DMS79 treated with DMSO at 0.1 percent for 48 hours (cell line): Measurements from ENCODE around the gene TRIM44.
A peak's percentile ranks its signal among the peaks of the same experiment; 100 is the strongest.

Experiments used
- DNase-seq: peaks from one replicate; lab custom pipeline; 2025; lab: John Stamatoyannopoulos, UW

The TRIM44 gene

DNA sequence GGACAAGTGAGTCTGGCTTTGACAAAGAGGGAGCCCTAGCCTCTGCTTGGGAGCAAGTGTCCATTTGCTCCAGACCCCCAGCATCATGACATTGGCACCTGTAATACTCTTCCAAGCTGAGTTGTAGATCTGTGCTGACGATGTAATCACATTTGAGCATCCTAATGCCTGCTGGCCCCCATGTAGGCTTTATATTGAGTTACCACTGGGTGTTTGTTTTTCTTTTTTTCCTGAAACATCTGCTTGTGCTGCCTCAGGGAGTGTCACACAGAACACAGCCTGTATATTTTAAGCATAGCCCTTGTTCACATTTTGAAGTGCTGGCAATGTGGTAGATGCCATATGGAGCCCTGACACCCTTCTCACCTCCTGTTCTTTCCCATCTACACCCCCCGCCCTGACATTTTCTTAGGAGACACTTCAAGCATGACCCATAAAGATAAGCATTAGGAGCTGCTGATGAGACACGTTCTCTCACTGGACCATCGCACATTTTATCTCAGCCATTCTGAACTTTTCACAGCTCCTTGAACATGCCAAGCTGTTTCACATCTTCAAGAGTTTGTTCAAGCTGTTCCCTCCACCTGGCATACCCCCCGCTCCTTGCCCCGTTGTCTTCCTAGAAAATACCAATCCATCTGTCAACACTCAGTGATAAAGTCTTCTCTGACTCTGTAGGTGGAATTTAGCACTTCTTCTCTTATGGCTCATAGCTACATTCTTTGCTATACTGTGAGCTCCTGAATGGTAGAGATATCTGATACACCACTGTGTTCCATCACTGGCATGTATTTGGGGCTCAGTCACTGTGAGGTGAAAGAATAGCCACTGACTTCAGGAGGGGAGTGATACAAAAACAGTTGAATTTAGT is 128.7 kb downstream of the TRIM44 start:
- DNase-seq, result peak; percentile 71

DNA sequence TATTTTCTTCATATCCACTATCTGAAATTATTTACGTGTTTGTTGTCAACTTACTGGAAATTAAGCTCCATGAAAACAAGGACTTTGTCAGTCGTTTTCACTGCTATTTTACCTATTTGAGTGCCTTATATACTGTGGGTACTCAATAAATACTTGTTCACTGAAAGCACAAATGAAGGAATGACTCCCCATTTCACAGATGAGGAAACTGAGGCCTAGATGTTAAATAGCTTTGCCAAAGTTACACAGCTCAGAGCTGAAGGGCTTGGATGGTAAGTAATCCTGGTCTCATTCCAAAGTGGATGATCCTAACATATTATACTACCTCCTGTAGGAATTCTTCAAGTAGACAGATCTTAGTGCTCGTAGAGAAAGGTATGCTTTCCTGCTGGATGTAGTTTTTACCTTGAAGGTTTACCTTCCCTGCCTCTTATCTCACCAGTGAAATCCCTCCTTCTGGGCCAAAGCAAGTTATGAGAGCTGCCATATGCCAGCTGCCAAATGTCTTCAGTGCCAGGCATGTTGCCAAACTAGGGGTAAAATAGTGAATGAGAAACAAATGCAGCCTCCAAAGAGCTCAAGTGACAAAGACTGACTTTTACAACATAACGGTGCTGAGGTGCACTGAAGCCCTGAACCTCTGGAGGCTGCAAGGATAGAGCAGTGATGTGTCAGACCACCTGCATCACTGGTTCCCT is 129.7 kb downstream of the TRIM44 start:
- peak; percentile 62 for DNase-seq

DNA sequence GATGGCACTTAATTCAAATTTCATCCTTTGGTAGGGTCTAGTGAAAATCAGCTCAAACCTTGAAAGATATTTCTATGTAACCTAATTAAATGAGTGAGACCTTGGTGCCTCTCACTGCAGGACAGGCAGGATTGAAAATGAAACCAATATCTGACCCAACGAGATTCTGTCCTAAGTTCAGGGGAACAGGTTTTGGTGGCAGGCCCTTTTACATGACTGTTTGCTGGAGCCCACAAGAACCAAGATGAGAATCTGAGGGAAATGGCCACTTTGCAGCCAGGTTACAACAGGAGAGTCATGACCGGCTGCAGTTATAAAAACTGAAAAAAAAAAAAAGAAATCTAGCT is 130.2 kb downstream of the TRIM44 start:
- no peak for DNase-seq

DNA sequence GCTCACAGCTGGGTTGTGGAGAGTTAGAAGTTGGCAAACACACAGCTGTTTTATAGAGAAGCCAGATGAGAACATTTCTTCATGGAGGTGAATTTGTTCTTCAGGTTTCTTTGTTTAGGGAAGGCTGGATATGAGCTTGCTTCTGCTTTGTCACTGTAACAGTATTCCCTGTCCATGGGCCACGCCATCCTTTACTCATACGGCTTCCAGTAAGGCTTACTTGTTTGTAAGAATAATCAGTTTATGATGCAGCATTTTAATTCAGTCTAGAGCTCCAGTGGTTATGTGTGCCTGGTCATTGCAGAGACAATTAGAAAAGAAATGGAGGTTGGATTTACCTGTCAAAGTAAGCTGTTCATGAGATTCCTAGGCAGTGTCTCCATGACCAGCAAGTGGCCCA is 131.8 kb downstream of the TRIM44 start:
- no peak for DNase-seq

DNA sequence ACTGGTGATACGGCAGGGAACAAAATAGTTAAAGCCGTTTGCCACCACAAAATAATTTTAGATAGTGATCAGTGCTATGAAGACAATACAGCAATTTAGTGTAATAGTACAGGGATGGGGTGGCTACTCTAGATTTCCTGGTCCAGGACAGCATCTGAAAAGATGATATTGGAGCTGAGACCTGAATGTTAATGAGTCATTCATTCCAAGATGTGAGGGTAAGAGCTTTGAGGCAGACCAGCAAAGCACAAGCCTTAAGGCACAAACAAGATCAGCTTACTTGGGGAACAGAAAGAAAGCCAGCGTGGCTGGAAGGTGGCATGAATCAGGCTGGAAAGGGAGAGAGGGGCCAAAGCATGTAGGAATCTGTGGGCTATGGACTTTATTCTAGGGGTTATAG is 132.3 kb downstream of the TRIM44 start:
- no peak for DNase-seq

DNA sequence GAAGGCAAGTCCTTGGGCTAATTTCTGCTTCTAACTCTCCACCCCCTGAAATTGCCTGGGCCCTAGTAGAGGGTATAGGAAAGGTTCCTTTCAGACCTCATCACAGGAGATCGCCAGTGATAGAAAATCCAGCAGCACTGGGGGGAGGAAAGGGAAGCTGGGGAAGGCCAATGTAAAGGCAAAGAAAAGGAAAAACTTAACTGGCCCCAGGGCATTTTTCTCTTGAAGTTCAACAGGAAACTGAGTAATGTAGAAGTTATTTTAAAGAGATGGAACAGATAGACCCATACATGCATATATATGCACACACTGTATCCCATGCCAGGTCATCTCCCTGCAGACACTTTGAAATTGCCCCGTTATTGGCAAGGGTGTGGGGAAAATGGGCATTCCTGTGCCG is 134.0 kb downstream of the TRIM44 start:
- DNase-seq, result no peak

DNA sequence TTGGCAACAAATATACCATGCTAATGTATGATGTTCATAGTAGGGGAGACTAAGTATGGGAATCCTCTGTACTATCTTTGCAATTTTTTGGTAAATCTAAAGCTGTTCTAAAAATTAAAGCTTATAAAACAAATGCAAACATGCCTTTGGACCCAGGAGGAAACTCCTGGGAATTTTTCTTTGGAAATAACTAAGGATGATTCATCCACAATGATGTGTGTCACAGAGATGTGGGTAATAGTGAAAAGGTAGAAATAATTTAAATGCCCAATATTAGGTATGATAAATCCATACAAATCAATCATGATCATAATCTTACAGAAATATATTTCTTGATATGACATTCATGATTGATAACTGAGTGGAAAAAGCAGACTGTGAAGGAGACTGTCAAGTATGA is 135.8 kb downstream of the TRIM44 start:
- DNase-seq, result no peak

DNA sequence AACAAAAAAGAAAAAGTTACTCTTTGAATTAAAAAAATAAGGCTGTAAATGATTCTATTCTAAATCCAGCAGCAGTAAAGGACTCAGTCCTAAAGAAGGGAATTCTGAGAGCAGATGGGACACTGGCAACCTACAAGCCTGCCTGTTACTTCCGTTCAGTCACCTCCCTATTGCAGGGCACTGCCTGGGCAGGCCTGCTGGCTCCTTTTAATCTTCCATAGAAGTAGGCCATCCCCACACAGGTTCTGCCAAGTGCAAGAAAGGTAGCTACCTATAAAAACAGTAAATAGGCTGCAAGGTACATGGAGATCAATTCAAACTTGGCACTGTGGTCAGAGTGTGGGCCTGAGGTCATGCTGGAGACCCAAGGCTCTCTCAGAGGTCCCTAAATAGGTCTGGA is 136.4 kb downstream of the TRIM44 start:
- no peak for DNase-seq

DNA sequence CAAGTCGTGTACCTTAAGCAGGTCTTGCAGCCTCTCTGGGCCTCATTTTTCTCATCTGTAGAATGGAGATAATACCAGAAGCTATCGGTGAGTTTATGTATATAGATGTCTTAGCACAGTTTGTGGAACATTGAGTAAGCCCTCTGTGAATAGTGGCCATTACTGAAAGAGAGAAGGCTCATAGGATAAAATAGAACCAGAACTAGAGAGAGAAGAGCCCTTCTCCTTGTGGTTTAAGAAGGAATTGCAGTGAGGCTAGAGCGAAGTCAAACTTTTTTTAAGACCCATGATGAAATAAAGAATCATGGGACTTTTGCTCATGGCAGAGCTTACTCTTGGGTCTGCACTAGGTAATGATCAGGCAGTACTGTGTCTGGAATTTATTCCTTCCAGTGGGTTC is 137.1 kb downstream of the TRIM44 start:
- no peak for DNase-seq

DNA sequence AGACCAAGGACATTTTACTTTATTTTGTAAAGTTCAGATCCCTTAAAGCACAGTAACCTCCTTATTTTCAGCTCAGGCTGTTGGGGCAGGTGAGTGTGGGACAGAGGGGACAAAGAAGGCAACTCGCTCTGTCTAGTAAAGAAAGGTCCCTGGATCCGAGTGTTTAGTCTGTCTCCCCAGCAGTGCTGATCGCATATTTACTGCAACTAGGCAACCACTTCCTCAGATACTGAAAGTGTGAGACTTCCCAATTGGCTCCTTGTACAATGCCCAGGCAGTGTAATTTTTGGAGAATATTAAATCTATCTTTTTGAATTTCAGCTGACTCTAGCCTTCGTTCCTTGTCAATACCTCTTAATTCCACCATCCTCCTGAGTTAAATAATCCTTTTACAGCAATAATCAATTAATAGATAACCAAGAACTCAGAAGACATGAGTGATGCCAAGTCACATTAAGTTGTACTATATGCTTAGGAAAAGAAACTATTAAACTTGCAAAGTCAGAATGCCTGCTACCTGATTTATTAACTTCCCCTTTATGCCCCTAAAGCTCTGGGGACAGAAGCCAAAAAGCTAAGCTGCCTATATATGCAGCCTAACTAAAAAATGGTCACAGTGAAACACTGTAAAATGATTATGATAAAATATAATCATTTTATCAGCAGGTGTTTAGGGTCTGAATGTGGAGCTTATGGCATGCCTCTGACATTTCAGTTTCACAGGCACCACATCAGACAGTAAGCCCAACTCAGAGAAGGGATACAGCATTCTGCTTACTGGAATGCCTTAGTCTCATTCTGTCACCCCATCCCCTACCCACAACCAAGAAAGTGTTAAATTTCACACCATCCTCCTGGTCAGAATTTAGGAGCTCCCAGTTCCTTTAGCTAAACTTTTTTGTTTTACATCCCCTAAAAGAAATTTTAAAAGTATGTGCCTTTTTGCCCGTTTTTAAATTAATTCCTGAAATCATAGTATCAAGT is 138.7 kb downstream of the TRIM44 start:
- DNase-seq, result no peak

DNA sequence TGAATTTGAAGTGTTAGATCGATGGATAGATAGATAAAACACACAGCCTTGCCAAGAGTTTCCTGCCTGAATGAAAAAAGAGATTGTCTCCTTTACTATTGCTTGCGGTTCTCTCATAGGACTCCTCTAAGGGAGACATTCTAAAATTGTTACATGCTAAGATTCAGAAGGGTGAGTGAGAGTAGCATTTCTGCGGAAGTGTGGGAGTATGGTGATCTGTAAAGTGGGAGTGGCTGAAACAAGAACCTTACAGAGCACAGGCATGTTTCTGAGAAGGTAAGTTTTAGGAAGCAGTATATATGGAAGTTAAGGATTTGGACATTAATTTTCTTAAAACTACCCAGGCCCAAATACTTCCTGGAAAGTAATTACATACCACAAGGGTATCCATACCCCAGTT is 139.6 kb downstream of the TRIM44 start:
- no peak for DNase-seq

DNA sequence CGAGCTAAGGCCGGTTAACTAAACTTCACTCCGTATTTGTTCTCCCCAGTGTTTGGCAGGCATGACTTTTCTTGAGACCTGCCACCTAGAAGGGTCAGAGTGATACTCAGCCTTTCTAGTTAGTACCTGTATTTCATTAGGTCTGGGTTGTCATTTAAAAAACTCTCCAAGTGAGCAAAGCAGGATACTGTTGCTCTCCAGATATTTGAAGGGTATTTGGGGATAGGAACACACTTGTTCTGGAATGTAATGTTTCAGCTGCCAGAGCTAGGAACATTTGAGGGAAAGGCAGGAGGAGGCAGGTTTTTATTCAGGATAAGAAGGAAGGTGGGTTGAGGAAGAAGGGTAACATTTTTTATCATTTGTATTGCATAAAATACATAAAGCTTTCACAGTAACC is 140.1 kb downstream of the TRIM44 start:
- DNase-seq, result no peak

DNA sequence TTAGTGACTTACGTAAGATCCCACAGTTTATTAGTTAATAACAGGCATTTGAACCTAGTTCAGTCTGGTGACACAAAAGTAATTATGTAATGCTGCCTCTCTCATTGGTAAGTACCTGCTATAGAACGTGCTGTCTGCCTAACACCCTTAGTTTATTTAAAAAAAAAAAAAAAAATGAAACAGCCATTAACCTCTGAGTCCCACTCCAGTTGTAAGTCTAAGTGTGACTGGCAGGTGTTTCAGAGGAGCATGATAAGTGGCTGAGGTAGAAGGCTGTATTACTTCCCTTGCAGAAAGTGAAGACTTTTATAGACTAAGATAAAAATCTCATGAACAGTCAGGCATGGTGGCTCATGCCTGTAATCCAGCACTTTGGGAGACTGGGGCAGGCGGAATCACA is 140.5 kb downstream of the TRIM44 start:
- peak; percentile 39 for DNase-seq

DNA sequence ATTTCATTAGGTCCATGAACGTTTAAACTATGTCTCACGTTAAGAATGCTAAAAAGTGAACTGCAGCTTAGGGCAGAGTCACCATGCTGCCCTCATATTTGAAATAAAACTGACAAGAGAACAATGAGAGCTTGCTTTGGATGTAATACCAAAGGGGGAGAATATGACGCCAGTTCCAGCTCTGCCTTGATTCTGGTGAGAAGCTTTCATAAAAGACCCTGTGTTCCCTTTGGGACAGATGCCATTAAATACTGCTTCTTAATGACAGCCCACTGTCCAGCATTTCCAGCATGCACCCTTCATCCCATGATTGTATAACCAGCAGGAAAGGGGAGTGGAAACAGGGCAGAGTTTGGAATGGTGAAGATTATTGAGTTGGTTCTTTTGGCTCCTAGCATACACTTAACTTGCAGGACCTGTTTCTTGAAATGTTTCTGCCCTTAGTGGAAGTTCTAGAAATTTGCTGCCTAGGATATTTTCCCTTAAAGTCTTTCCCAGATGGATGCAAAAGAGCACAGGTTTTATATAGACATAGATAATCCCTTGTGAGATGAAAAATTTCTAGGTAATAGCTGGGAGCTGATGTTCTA is 142.0 kb downstream of the TRIM44 start:
- DNase-seq, result no peak

DNA sequence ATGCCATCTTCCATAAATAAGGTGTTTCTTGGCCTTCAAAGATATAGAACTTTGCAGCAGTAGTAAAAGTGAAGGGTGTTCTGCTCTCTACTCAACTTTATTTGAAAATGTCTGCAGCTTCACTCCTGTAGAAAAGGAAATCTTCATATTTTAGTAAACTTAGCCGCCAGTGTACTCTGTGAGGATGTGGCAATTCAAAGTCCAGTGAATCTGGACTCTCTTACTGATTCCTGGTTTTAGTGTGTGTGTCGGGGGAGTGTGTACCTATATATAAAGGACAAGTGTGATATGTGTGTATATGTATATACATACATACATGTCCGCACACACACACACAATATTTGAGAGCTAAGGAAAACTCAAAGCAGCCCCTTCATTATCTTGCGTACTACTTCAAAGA is 147.0 kb downstream of the TRIM44 start:
- DNase-seq, result no peak

DNA sequence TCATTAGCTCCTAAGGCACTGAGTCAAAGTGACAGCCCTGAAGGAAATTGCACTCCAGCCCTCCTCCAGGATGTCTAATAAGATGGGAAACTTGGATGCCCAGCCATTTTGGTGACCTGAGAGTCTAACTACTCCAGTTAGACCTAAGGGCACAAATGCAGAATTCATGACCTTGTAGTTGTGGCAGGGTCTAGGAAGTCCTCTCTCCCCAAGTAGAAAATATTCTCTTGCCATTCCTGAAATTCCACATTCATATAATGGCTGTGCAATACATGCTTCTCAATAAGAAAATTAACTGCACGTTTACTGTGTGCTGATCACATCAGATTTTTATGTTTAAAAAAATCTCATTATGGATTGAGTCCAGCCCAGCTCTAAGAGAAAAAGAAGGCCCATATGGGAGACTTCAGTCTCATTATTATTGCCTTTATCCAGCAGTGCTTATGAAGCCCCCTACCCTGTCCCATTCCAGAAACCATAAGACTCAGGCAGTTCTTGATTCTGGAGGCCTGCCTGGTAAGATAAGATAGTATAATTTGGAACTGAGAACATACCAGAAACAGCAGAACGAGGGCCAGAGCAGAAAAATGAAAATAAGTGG is 147.6 kb downstream of the TRIM44 start:
- DNase-seq, result no peak

DNA sequence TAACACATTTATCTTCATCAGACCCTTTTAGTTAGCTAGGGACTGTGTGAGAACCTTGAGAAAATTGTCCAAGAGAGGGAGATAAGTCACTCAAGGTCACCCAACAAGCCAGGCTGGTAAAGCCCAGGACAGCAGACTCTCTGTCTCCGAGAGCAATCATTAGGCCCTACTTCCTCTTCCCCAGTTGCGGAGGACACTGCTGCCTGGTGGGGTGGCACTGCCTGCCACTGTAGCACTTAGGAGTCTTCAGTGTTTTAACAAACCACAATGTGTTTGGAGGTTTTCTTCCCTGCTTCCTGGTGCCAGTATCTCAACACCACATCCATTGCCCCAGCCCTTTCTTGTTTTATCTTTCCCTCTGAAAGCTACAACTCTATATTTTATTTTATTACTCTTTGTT is 149.2 kb downstream of the TRIM44 start:
- DNase-seq, result no peak

DNA sequence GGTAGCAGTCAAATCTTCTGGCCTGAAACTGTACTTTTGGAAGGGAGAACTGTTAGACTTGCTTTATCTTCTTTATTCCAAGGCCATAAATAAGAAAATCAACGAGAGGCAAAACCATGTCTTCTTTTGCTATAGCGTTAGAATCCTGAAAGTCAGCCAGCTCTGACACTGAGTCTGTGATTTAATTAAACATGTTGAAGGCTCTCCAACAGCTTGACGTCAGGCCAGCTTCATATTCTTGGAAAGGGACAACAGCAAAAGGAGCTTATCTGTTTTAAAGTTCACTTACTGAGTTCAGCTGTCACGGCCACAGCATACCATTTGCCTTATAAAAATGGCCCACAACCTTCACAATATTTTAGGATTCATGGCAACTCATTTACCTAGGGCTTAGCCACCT is 150.3 kb downstream of the TRIM44 start:
- no peak for DNase-seq

DNA sequence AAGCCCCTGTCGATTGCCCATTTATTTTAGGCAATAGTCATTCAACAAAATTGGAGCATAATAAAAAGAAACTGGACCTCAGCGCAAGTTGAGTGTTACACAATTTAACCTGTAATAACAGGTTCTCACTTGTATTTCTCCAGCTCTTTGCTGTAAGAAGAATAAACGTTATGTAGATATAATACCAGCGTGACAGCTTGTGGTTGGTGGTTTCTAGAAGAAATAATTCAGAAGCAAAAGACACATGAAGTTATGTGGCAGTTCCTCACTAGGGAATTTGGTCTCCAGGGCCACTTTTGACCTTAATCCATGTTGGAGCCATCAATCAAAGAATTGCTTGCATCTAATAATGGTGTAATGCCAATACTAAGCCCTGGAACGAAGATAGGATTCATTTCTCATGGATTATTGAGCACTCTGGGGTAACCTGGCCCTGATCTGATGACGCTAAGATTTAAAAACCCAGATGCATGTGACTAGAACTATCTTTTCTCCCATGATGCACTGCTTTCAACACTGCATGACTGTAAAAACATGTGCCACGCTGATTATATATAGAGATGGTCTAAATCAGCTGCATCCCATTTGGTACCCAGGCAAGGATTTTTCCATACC is 151.6 kb downstream of the TRIM44 start:
- no peak for DNase-seq

DNA sequence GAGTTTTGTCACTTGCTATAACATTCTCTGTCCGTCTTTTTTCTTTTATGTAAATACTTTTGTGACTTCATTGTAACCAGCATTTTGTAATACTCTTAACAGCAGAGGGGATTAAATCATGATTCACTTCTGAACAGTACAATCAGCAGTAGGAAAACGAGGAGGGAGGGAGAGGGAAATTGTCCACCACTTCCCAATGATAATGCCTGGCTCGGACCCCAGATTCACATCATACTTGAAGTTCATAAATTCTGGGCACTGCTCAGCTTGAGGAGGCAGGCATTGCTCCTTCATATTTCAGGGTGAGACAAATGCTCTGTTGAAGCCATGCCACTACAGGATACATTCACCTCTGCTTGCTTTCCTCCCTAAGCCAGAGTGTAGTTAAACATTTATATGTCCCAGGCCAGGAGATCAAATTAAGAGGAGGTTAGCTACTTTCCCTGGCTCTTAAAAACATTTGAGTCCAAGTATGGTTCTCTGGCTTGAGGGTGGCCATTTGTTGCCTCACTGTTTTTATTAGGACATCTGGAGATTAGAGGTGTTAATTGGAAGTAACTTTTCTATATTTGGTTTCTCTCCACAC is 152.2 kb downstream of the TRIM44 start:
- DNase-seq, result no peak
